ENCODE measurements around the gene ANGPTL1.

The ANGPTL1 gene

DNA sequence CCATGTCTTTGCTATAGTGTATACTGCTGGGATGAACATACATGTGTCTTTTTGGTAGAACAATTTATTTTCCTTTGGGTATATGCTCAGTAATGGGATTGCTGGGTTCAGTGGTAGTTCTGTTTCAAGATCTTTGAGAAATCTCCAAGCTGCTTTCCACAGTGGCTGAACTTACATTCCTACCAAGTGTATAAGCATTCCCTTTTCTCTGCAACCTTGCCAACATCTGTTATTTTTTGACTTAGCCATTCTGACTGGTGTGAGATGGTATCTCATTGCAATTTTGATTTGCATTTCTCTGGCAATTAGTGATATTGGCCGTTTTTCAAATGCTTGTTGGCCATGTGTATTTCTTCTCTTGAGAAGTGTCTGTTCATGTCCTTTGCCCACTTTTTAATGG lies 37.5 kb upstream of the ANGPTL1 start:
- no peak for DNase-seq (ENCODE audit: low read depth)
- no peak overlapping the region for H3K4me3 ChIP-seq (ENCODE audit: low read length)
- TF ChIP-seq, protein P1, sequence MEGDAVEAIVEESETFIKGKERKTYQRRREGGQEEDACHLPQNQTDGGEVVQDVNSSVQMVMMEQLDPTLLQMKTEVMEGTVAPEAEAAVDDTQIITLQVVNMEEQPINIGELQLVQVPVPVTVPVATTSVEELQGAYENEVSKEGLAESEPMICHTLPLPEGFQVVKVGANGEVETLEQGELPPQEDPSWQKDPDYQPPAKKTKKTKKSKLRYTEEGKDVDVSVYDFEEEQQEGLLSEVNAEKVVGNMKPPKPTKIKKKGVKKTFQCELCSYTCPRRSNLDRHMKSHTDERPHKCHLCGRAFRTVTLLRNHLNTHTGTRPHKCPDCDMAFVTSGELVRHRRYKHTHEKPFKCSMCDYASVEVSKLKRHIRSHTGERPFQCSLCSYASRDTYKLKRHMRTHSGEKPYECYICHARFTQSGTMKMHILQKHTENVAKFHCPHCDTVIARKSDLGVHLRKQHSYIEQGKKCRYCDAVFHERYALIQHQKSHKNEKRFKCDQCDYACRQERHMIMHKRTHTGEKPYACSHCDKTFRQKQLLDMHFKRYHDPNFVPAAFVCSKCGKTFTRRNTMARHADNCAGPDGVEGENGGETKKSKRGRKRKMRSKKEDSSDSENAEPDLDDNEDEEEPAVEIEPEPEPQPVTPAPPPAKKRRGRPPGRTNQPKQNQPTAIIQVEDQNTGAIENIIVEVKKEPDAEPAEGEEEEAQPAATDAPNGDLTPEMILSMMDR (IDR thresholded peaks at IDR 0.05; ENCODE audit: insufficient read depth, low read depth, low read length, missing control alignments), result no peak

DNA sequence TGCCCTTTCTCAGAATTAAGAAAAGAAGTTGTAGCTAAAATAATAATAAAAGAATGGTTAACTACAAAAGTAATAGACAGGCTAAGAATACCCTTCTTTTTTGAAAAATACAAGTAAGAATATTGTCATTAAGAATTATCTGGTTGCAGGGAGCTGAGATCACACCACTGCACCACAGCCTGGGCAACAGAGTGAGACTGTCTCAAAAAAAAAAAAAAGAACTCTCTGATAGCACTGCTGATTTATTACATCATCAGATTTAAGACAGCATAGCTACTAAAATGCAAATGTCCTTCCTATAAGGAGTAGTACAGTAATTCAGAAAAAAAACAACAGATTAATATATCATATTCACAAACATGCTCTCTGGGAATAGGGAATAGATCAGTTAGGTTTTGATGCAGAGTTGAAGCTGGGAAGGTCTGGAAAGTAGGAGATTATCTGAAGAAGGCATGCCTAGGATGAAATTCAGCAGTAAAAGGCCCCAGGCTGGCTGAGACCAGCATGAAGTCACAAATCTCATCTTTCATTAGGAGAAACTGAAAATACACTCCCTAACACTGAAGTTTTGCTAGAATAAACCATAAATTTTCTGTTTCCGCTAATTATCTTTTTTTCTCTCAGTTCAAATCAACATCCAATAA lies 30.7 kb upstream of the ANGPTL1 start:
- no peak for DNase-seq (ENCODE audit: low read depth)
- TF ChIP-seq, protein P1 (IDR thresholded peaks at IDR 0.05; ENCODE audit: insufficient read depth, low read depth, low read length, missing control alignments), result no peak
- no peak overlapping the region for H3K4me3 ChIP-seq (ENCODE audit: low read length)

DNA sequence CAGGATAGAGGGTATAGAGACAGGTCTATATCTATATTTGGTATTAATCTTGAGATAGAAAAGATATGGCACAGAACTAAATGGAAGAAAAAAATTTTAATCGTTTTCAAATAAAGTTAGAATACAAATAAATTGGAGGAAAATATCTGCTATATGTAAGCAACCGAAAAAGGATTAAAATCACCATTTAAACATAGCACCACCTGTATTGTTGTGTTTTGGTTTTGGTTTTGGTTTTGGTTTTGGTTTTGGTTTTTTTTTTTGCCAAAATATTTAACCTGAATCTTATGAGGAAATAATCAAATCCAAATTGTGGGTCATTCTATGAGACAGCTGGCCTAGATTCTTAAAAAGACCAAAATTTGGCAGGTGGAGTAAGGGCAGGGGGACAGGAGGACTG lies 28.5 kb upstream of the ANGPTL1 start:
- no peak for DNase-seq (ENCODE audit: low read depth)
- no peak overlapping the region for H3K4me3 ChIP-seq (ENCODE audit: low read length)
- TF ChIP-seq, protein P1 (IDR thresholded peaks at IDR 0.05; ENCODE audit: insufficient read depth, low read depth, low read length, missing control alignments), result no peak

DNA sequence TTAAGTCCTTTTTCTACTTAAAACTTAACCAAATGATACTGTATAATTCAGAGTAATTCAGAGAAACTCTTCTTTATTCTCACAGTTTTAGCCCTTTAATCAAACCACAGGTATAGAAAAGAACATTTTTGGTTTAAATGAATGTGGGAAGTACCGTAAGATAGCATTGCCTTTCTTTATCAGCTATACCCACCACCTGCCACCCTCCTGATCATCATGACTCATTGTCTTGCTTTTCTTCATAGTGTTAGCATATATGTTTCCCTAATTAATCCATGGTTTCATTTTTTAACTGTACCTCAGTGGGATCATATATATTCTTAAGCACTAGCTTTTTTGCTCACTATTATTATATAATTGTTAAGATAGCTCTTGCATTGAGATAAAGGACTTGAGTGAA lies 27.5 kb upstream of the ANGPTL1 start:
- TF ChIP-seq, protein P1 (IDR thresholded peaks at IDR 0.05; ENCODE audit: insufficient read depth, low read depth, low read length, missing control alignments), result no peak
- H3K4me3 ChIP-seq (ENCODE audit: low read length), result no peak overlapping the region
- DNase-seq (ENCODE audit: low read depth), result no peak

DNA sequence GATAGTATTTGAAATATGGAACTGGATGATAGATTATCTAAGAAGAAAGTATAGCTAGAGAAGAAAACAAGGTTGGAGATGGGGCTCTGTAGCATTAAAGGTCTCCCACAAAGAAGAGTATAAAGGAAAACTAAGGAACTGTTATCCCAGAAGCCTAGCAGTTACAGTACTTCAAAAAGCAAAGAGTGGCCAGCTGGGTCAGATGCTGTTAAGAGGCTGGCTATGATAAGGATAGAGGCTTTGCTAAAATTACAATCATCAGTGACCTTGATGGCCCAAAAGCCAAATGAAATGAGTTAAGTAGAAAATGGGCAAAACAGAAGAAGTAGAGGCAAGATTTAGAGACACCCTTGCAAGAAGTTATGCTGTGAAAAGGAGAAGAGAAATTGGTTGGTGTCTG lies 25.1 kb upstream of the ANGPTL1 start:
- no peak overlapping the region for H3K4me3 ChIP-seq (ENCODE audit: low read length)
- DNase-seq (ENCODE audit: low read depth), result no peak
- TF ChIP-seq, protein P1 (IDR thresholded peaks at IDR 0.05; ENCODE audit: insufficient read depth, low read depth, low read length, missing control alignments), result no peak

DNA sequence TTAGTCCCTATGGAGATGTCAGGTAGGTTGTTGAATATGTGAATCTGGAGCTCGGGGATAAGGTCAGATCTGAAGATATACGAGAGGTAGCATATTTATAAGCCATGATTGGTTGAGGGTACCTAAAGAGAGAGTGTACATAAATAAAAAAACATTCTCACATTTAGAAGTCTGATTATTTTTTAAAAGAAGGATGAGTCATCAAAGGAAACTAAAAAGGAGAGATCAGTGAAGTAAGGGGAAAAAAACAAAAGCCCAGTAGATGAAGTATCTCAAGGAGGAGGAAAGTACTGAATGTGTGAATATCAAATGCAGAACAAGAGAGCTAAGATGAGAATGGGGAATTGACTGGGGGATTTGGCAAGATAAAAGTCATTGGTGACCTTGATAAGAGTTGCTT lies 15.7 kb upstream of the ANGPTL1 start:
- DNase-seq (ENCODE audit: low read depth), result no peak
- H3K4me3 ChIP-seq (ENCODE audit: low read length), result no peak overlapping the region
- TF ChIP-seq, protein P1 (IDR thresholded peaks at IDR 0.05; ENCODE audit: insufficient read depth, low read depth, low read length, missing control alignments), result no peak

DNA sequence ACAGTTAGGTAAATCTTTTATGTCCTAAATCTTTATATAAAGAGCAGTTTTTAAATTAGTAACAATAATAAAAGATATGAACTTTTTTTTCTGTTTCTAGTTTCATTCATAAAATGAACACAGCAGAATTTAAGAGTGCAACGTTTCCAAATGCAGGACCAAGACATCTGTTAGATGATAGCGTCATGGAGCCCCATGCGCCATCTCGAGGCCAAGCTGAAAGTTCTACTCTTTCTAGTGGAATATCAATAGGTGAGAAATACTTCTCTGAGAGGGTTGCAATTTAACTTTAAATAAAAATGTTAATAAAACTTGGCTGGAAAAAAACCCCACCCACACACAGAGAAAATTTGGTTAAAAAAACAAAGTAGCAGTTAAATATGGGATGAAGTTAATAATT lies 15.0 kb upstream of the ANGPTL1 start:
- DNase-seq (ENCODE audit: low read depth), result no peak
- H3K4me3 ChIP-seq (ENCODE audit: low read length), result no peak overlapping the region
- TF ChIP-seq, protein P1 (IDR thresholded peaks at IDR 0.05; ENCODE audit: insufficient read depth, low read depth, low read length, missing control alignments), result no peak

Measured in epithelial cell of esophagus (primary cell).